GM04503 (cell line): Measurements from ENCODE around the gene SLC35B3.
A peak's percentile ranks its signal among the peaks of the same experiment; 100 is the strongest.
"Not testable (repeated sequence)": the region's sequence is repeated elsewhere in the genome, so short reads cannot be mapped to it uniquely, and the experiment has no call there.

Experiments
- DNase-seq: peaks from one replicate; pipeline ENCODE4 v3.0.0-alpha.2; 2012; ENCODE audit warnings: low read depth

Gene SLC35B3

GRCh38 chr6:8435093-8435844, at the start of gene SLC35B3:
Gene SLC35B3, minus strand, starts transcription at chr6:8435545.
- peak; percentile 37 for DNase-seq

DNA sequence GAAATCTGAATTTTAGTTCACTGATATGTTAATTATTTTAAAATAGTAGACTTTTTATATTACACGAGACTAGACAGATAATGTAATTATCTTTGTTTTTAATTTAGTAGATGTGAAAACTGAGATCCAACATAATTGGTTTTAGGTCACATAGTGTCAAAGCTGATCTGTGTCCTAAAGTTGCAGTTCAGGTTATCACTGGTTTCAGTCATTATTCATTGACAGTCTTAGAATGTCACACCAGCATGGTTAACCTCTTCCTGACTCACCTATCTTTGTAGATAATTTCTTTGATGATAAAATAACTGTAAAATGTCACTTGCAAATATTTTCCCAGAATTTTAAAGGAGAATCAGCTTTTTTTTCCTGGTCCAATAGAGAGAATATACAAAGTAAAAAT, 48.3 kb upstream of the SLC35B3 start:
- no peak for DNase-seq

DNA sequence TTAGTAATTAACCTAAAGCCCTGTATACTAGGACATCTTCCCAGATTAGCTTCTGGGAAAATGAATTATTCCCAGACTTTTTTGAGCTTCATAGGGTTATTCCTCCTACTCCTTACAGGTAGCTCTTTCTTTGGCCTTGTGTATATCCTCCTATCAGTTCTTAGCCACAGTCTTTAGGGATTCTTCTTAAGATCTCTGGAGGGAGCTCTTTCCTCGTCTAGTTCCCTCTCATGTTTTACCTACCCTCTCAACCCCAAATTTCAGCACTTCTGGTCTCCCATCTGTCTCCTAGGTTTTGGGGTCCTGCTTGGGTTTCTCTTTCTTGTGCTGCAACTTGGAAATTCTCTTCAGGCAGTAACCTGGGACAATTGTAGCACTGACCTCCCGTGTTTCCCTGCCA, 46.4 kb upstream of the SLC35B3 start:
- DNase-seq, result no peak

- no peak for DNase-seq
Observed at GRCh38 chr6:8478418-8478817, 43.1 kb upstream of the SLC35B3 start.

- DNase-seq, result no peak
Observed at GRCh38 chr6:8476656-8477055, 41.3 kb upstream of the SLC35B3 start.

GRCh38 chr6:8468552-8469356, 33.4 kb upstream of the SLC35B3 start:
- DNase-seq, result no peak

DNA sequence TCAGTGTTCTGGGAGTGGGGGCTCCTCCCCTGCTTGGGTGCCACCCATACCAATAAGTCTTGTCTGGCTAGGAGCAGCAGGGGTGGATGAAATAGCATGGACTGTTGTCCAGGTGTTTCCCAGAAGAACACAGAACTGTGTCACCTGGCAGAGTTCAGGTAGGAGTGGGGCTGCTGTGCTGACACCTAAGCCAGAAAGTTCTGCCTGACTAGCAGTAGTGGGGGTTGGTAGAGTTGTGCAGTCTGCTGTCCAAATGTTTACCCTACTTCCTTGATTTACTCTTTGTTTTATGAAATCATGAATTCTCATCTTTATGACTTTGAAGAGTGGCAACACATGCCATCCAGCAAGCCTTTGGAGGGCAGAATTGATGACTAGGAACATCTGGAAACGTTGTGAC, 27.3 kb upstream of the SLC35B3 start:
- no peak for DNase-seq

DNA sequence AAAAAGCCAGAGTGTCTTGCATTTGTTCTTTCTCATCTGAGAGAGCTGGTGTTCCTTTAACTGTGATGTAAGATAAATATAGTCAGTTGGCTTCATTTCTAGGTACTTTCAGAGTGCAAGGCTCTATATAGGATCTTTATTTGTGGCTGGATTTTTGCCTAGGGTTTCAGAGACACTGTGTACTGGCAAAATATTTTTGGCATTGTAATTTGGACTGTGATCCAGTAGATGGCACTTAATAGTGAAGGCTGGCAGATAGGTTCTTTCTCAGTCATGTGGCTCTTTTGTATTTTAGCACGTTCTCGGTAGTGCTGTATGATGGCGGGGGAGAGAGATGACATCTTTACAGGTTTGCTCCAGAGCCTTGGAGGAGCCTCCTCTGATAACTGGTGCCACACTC, 26.8 kb upstream of the SLC35B3 start:
- DNase-seq, result no peak

GRCh38 chr6:8446391-8446790, 11.0 kb upstream of the SLC35B3 start:
- DNase-seq, result no peak

DNA sequence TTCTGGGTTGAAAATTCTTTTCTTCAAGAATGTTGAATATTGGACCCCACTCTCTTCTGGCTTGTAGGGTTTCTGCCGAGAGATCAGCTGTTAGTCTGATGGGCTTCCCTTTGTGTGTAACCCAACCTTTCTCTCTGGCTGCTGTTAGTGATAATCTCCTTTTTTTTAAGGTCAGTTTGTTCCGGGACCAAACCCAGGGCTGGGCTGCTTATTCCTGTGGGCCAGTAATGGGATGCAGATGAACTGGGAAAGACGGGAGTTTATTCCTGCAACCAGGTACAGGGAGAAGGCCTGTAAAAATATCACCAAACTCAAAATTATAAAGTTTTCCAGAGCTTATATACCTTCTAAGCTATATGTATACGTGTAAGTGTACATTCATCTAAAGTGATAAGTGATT, 10.6 kb upstream of the SLC35B3 start:
- DNase-seq, result not testable (repeated sequence)

DNA sequence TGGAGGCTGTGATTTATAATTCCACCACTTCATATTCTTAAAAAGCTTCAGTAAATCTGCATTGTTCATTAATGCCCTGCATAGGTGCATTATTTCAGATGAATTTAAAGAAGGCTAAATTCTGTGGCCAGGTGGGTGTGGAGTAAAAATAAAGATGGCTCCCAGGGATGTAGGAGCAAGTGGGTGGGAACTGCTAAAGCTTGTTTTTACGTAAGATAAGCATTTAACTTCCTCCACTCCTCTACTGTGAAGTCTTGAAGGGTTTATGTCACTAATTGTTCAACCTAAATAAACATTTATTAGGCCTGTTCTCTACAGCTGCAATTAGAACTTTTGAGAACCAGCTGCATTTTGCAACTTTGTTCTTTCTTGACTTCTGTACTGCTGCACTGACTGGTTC, 6.8 kb upstream of the SLC35B3 start:
- no peak for DNase-seq

GRCh38 chr6:8441452-8441851, 6.1 kb upstream of the SLC35B3 start:
- DNase-seq, result peak; percentile 7

- no peak for DNase-seq
Observed at GRCh38 chr6:8439601-8440268, 4.4 kb upstream of the SLC35B3 start.

- no peak for DNase-seq
Observed at GRCh38 chr6:8437813-8438212, 2.5 kb upstream of the SLC35B3 start.

DNA sequence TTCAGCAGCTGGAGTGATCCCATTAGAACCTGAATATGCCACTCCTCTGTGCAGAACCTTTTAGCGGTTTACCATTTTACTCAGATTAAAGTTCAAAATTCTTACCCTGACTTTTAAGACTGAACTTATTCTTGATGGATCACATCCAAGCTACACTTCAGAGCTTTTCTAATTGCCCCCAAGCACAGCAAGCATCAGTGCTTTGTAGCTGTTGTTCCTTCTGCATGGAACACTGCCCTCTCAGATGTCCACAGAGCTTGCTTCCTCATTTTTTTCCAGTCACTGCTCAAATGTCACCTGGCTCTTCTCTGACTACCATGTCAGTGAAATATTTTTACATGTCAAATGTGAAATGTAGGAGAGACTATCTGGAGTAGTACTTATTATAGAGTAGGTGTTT, 1.6 kb upstream of the SLC35B3 start:
- no peak for DNase-seq

GRCh38 chr6:8435845-8436168, 462 bp upstream of the SLC35B3 start:
- no peak for DNase-seq

GRCh38 chr6:8434727-8435092, 635 bp downstream of the SLC35B3 start:
- DNase-seq, result peak; percentile 5

GRCh38 chr6:8432614-8433013, 2.7 kb downstream of the SLC35B3 start:
- DNase-seq, result no peak

DNA sequence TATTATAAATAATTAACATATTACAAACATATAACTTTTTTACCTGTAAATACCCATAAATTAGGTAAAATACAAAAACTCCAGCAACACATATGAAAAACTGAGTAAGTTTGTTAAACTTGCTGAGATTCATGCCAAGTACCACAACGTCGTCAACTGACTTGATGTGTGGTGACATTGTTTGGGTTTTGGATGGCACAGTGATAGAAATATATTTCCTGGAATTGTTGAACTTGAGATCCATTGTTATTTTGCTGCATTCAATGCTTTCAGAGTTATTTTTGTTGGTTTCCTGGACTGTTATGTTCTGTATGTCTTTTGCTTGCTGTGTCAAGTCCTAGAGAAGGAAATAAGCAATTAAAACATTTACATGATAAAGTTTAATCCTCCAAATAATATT, 5.5 kb downstream of the SLC35B3 start:
- DNase-seq, result no peak

- DNase-seq, result not testable (repeated sequence)
Observed at GRCh38 chr6:8426544-8426943, 8.8 kb downstream of the SLC35B3 start.

- no peak for DNase-seq
Observed at GRCh38 chr6:8420031-8420588, 15.2 kb downstream of the SLC35B3 start.

GRCh38 chr6:8415913-8416312, 19.4 kb downstream of the SLC35B3 start:
- DNase-seq, result no peak

- no peak for DNase-seq
Observed at GRCh38 chr6:8415280-8415679, 20.1 kb downstream of the SLC35B3 start.
